ENCODE results near the gene SLC7A6OS. TPM values are rescaled to one million over a fixed set of nuclear protein-coding genes. Genes with fewer than 3 reads are reported as not detected.

The SLC7A6OS gene
- total RNA-seq, 1 donor from 2014 or later, result 21.7 TPM

- peaks cover 13% of the 10 kb centered on the region for H3K4me1 Mint-ChIP-seq (ENCODE audit: unreplicated experiment)
Measured at GRCh38 chr16:68286153-68287074, 24.3 kb downstream of the SLC7A6OS start.

GRCh38 chr16:68285683-68286082 lies 25.1 kb downstream of the SLC7A6OS start:
- H3K27ac Mint-ChIP-seq, result no peak overlapping the region
- DNase-seq (ENCODE audit: extremely low spot score, unreplicated experiment), result no peak
- H3K4me1 Mint-ChIP-seq (ENCODE audit: unreplicated experiment), result peaks cover 13% of the 10 kb centered on the region
- H3K27me3 Mint-ChIP-seq, result no peaks in the 10 kb centered on the region
- H3K36me3 Mint-ChIP-seq, result peaks cover 18% of the 10 kb centered on the region
- no peaks in the 10 kb centered on the region for H3K9me3 Mint-ChIP-seq
- no peak for TF ChIP-seq CTCF (conservative IDR thresholded peaks at IDR 0.05)
- no peak overlapping the region for H3K4me3 Mint-ChIP-seq

More at GRCh38 chr16:68286153-68287074, 24.3 kb downstream of the SLC7A6OS start:
- TF ChIP-seq CTCF (conservative IDR thresholded peaks at IDR 0.05), result no peak
- H3K36me3 Mint-ChIP-seq, result peaks cover 22% of the 10 kb centered on the region
- H3K4me3 Mint-ChIP-seq, result no peak overlapping the region
- H3K27ac Mint-ChIP-seq, result no peak overlapping the region
- H3K27me3 Mint-ChIP-seq, result no peaks in the 10 kb centered on the region
- no peaks in the 10 kb centered on the region for H3K9me3 Mint-ChIP-seq
- DNase-seq (ENCODE audit: extremely low spot score, unreplicated experiment), result no peak

GRCh38 chr16:68284847-68285246 lies 25.9 kb downstream of the SLC7A6OS start:
- TF ChIP-seq CTCF (conservative IDR thresholded peaks at IDR 0.05), result no peak

GRCh38 chr16:68283801-68284598 lies 26.7 kb downstream of the SLC7A6OS start:
- H3K4me1 Mint-ChIP-seq (ENCODE audit: unreplicated experiment), result peaks cover 5% of the 10 kb centered on the region
- no peaks in the 10 kb centered on the region for H3K27me3 Mint-ChIP-seq
- H3K36me3 Mint-ChIP-seq, result peaks cover 22% of the 10 kb centered on the region
- H3K27ac Mint-ChIP-seq, result no peak overlapping the region
- H3K9me3 Mint-ChIP-seq, result no peaks in the 10 kb centered on the region
- DNase-seq (ENCODE audit: extremely low spot score, unreplicated experiment), result no peak
- TF ChIP-seq CTCF (conservative IDR thresholded peaks at IDR 0.05), result no peak
- H3K4me3 Mint-ChIP-seq, result no peak overlapping the region

More at GRCh38 chr16:68284847-68285246, 25.9 kb downstream of the SLC7A6OS start:
- no peaks in the 10 kb centered on the region for H3K27me3 Mint-ChIP-seq
- DNase-seq (ENCODE audit: extremely low spot score, unreplicated experiment), result no peak
- H3K27ac Mint-ChIP-seq, result no peak overlapping the region
- H3K4me3 Mint-ChIP-seq, result no peak overlapping the region
- peaks cover 7% of the 10 kb centered on the region for H3K4me1 Mint-ChIP-seq (ENCODE audit: unreplicated experiment)
- H3K9me3 Mint-ChIP-seq, result no peaks in the 10 kb centered on the region
- peaks cover 20% of the 10 kb centered on the region for H3K36me3 Mint-ChIP-seq

- H3K27ac Mint-ChIP-seq, result no peak overlapping the region
- no peak for DNase-seq (ENCODE audit: extremely low spot score, unreplicated experiment)
- H3K9me3 Mint-ChIP-seq, result no peaks in the 10 kb centered on the region
- H3K4me1 Mint-ChIP-seq (ENCODE audit: unreplicated experiment), result peaks cover 5% of the 10 kb centered on the region
- no peak overlapping the region for H3K4me3 Mint-ChIP-seq
- TF ChIP-seq CTCF (conservative IDR thresholded peaks at IDR 0.05), result no peak
- H3K36me3 Mint-ChIP-seq, result peaks cover 22% of the 10 kb centered on the region
- H3K27me3 Mint-ChIP-seq, result no peaks in the 10 kb centered on the region
Measured at GRCh38 chr16:68283346-68283745, 27.4 kb downstream of the SLC7A6OS start.
